GM18858 (cell line): ENCODE data around the gene EIF3L.

Experiments used
- ATAC-seq: cut with Tn5 transposase; IDR thresholded peaks from one replicate; pipeline ENCODE4 v1.9.1; 2021; ENCODE audit not compliant: unreplicated experiment

The EIF3L gene

GRCh38 chr22:37816543-37817180 is 32.6 kb upstream of the EIF3L start:
- no peak for ATAC-seq

- no peak for ATAC-seq
Observed at GRCh38 chr22:37817705-37818408, 31.4 kb upstream of the EIF3L start.

GRCh38 chr22:37818409-37819104 is 30.7 kb upstream of the EIF3L start:
- no peak for ATAC-seq

GRCh38 chr22:37819105-37819433 is 30.1 kb upstream of the EIF3L start:
- no peak for ATAC-seq

GRCh38 chr22:37820350-37820749 is 28.9 kb upstream of the EIF3L start:
- no peak for ATAC-seq

GRCh38 chr22:37822079-37822833 is 27.0 kb upstream of the EIF3L start:
- ATAC-seq: no peak

- no peak for ATAC-seq
Observed at GRCh38 chr22:37823134-37823985, 25.9 kb upstream of the EIF3L start, which contains the start of gene GALR3. Gene GALR3, plus strand, starts transcription at chr22:37823382. Its CDS starts 25 bp downstream, at chr22:37823407.

- no peak for ATAC-seq
Observed at GRCh38 chr22:37824674-37825641, 24.3 kb upstream of the EIF3L start.

GRCh38 chr22:37827056-37827455 is 22.2 kb upstream of the EIF3L start:
- ATAC-seq: no peak

- no peak for ATAC-seq
Observed at GRCh38 chr22:37830093-37830842, 19.0 kb upstream of the EIF3L start.

GRCh38 chr22:37831472-37831871 is 17.7 kb upstream of the EIF3L start:
- ATAC-seq: no peak

GRCh38 chr22:37832022-37832857 is 17.0 kb upstream of the EIF3L start:
- no peak for ATAC-seq

- ATAC-seq: no peak
Observed at GRCh38 chr22:37842015-37842793, 7.0 kb upstream of the EIF3L start.

- peak; percentile 22 for ATAC-seq
Observed at GRCh38 chr22:37843741-37844089, 5.5 kb upstream of the EIF3L start.

GRCh38 chr22:37844904-37845329 is 4.3 kb upstream of the EIF3L start:
- ATAC-seq: no peak

- ATAC-seq: no peak
Observed at GRCh38 chr22:37846433-37846832, 2.8 kb upstream of the EIF3L start.

GRCh38 chr22:37848587-37849088 is 581 bp upstream of the EIF3L start:
- no peak for ATAC-seq
